Measurements from ENCODE around the gene FMN2. TPM values are rescaled to one million over a fixed set of nuclear protein-coding genes. Genes with fewer than 3 reads are reported as not detected.

The FMN2 gene
- total RNA-seq, 4 donors from 2014 or later = 3.6 to 35.5 (median 5.6) TPM

GRCh38 chr1:240190881-240191401, 99.3 kb downstream of the FMN2 start:
- TF ChIP-seq POLR2A (IDR thresholded peaks at IDR 0.05) (no peak), EP300 (IDR thresholded peaks at IDR 0.05; ENCODE audit: low read depth) (no peak), CTCF (IDR thresholded peaks at IDR 0.05) (peak; percentile 28 to 56 (median 46)), POLR2AphosphoS5 (IDR thresholded peaks at IDR 0.05) (no peak)
- H3K27ac ChIP-seq = peak overlapping the region in 3 of 4 donors; percentile 10 to 41 (median 37)
- no peaks in the 10 kb centered on the region for H3K9me3 ChIP-seq
- intact Hi-C loops (cut with DNase I; ENCODE audit: low total_unique reads) = loop anchor here (10.0 kb wide), 1 partner anchor 424 kb away; the partner anchor contains the start of gene GREM2
- H3K27me3 ChIP-seq = no peaks in the 10 kb centered on the region
- no peaks in the 10 kb centered on the region for H3K36me3 ChIP-seq
- peak; percentile 15 for DNase-seq
- H3K4me1 ChIP-seq = peaks cover 0 to 12% (median 8%) of the 10 kb centered on the region in 4 donors
- no peak overlapping the region for H3K4me3 ChIP-seq
- in situ Hi-C loops (cut with MboI; ENCODE audit: low pct_ligation_motif_present in 1 of 4, low pct_unique_long_range_greater_than_20kb in 1 of 4, low sequenced_read_pairs in 3 of 4) = loop anchor here in 3 of 4 donors (25.0 kb wide), 2 partner anchors 421 to 496 kb away; partner anchors contain the start of gene GREM2 (in 1 of the 3)
- WGBS, 2 donors (ENCODE audit: low coverage in 1 of 2) = 8 to 14% methylated on average over 6 of the region's 6 CpGs

GRCh38 chr1:240192851-240193250, 101.2 kb downstream of the FMN2 start:
- TF ChIP-seq POLR2A (IDR thresholded peaks at IDR 0.05) = no peak
- no peak for TF ChIP-seq CTCF (IDR thresholded peaks at IDR 0.05)
- no peak for TF ChIP-seq EP300 (IDR thresholded peaks at IDR 0.05; ENCODE audit: low read depth)
- no peak for TF ChIP-seq POLR2AphosphoS5 (IDR thresholded peaks at IDR 0.05)
- peak overlapping the region in 3 of 4 donors; percentile 32 to 74 (median 60) for H3K27ac ChIP-seq
- DNase-seq = no peak
- in situ Hi-C loops (cut with MboI; ENCODE audit: low pct_ligation_motif_present in 1 of 4, low pct_unique_long_range_greater_than_20kb in 1 of 4, low sequenced_read_pairs in 3 of 4) (loop anchor here in 3 of 4 donors (25.0 kb wide), 2 partner anchors 419 to 494 kb away; partner anchors contain the start of gene GREM2 (in 1 of the 3)), intact Hi-C loops (cut with DNase I; ENCODE audit: low total_unique reads) (loop anchor here (10.0 kb wide), 1 partner anchor 422 kb away; the partner anchor contains the start of gene GREM2)
- no peaks in the 10 kb centered on the region for H3K9me3 ChIP-seq
- peaks cover 0 to 12% (median 8%) of the 10 kb centered on the region in 4 donors for H3K4me1 ChIP-seq
- no peaks in the 10 kb centered on the region for H3K27me3 ChIP-seq
- H3K36me3 ChIP-seq = no peaks in the 10 kb centered on the region
- 62 to 72% methylated on average over 2 of the region's 2 CpGs for WGBS, 2 donors (ENCODE audit: low coverage in 1 of 2)
- no peak overlapping the region for H3K4me3 ChIP-seq

- TF ChIP-seq POLR2A (IDR thresholded peaks at IDR 0.05) = no peak
- no peak for TF ChIP-seq EP300 (IDR thresholded peaks at IDR 0.05; ENCODE audit: low read depth)
- Histone ChIP-seq H3K4me1 (peaks cover 0 to 12% (median 8%) of the 10 kb centered on the region in 4 donors), H3K4me3 (no peak overlapping the region), H3K9me3 (no peaks in the 10 kb centered on the region), H3K27ac (peak overlapping the region; percentile 32 to 74 (median 46)), H3K36me3 (no peaks in the 10 kb centered on the region), H3K27me3 (no peaks in the 10 kb centered on the region)
- DNase-seq = no peak
- intact Hi-C loops (cut with DNase I; ENCODE audit: low total_unique reads) (loop anchor here (10.0 kb wide), 1 partner anchor 421 kb away; the partner anchor contains the start of gene GREM2), in situ Hi-C loops (cut with MboI; ENCODE audit: low pct_ligation_motif_present in 1 of 4, low pct_unique_long_range_greater_than_20kb in 1 of 4, low sequenced_read_pairs in 3 of 4) (loop anchor here in 3 of 4 donors (25.0 kb wide), 2 partner anchors 419 to 494 kb away; partner anchors contain the start of gene GREM2 (in 1 of the 3))
- WGBS, 2 donors (ENCODE audit: low coverage in 1 of 2) = 51% methylated on average over 3 of the region's 3 CpGs
These were observed 102.0 kb downstream of the FMN2 start for GRCh38 chr1:240193679-240194078.

- DNase-seq = peak; percentile 21
- Histone ChIP-seq H3K4me3 (no peak overlapping the region), H3K27me3 (no peaks in the 10 kb centered on the region), H3K36me3 (no peaks in the 10 kb centered on the region), H3K27ac (peak overlapping the region; percentile 32 to 74 (median 63)), H3K4me1 (peaks cover 0 to 12% (median 8%) of the 10 kb centered on the region in 4 donors), H3K9me3 (no peaks in the 10 kb centered on the region)
- intact Hi-C loops (cut with DNase I; ENCODE audit: low total_unique reads) (loop anchor here (10.0 kb wide), 1 partner anchor 421 kb away; the partner anchor contains the start of gene GREM2), in situ Hi-C loops (cut with MboI; ENCODE audit: low pct_ligation_motif_present in 1 of 4, low pct_unique_long_range_greater_than_20kb in 1 of 4, low sequenced_read_pairs in 3 of 4) (loop anchor here in 3 of 4 donors (25.0 kb wide), 2 partner anchors 418 to 493 kb away; partner anchors contain the start of gene GREM2 (in 1 of the 3))
- TF ChIP-seq POLR2AphosphoS5 (IDR thresholded peaks at IDR 0.05) = peak; percentile 31 to 74 (median 50)
- TF ChIP-seq POLR2A (IDR thresholded peaks at IDR 0.05) = no peak
- TF ChIP-seq EP300 (IDR thresholded peaks at IDR 0.05; ENCODE audit: low read depth) = no peak
- TF ChIP-seq CTCF (IDR thresholded peaks at IDR 0.05) = no peak
- 70 to 78% methylated on average over 2 of the region's 2 CpGs for WGBS, 2 donors (ENCODE audit: low coverage in 1 of 2)
These were observed 102.4 kb downstream of the FMN2 start for GRCh38 chr1:240194120-240194519.
